Measurements from ENCODE around the gene KIF12. TPM values are rescaled to one million over a fixed set of nuclear protein-coding genes. Genes with fewer than 3 reads are reported as not detected.

Gene KIF12
- total RNA-seq, 1 experiment from 2014 or later = 6.3 TPM

DNA sequence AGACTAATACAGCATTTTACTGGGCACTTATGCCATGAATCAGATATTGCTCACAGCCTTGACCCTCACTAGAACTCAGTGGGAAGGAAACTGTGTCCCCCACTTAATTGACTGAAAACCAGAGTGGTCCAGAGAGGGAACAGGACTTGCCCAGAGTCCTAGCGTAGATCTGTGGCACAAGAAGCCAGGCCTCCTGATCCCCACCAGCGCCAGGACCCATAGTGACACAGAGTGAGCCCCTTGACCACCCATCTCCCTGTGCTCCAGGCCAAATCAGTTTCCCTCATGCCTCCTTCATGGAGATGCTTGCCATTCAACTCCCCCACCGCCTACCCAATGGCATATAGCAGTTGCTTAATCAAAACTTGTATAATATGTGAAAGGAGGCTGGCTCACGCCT is 8.3 kb downstream of the KIF12 start:
- Histone ChIP-seq H3K9ac (ENCODE audit: low read length) (no peak overlapping the region), H3K9me3 (ENCODE audit: low read length) (no peaks in the 10 kb centered on the region), H3K4me2 (ENCODE audit: low read length) (no peak overlapping the region), H4K20me1 (ENCODE audit: low read length) (no peaks in the 10 kb centered on the region), H3K27ac (ENCODE audit: low read length) (no peak overlapping the region), H3K27me3 (ENCODE audit: low read length) (no peaks in the 10 kb centered on the region), H3K36me3 (ENCODE audit: low read depth, low read length) (no peaks in the 10 kb centered on the region), H3K9me2 (replicated peaks; ENCODE audit: low read length) (no peaks in the 10 kb centered on the region), H3K4me1 (ENCODE audit: insufficient read depth, low read length) (no peaks in the 10 kb centered on the region; the same call in 1 of the 2 replicates), H3F3A (ENCODE audit: low read length, unreplicated experiment) (no peaks in the 10 kb centered on the region), H3K79me2 (ENCODE audit: low read length) (no peaks in the 10 kb centered on the region), H2AFZ (ENCODE audit: low read length) (no peak overlapping the region), H3K4me3 (ENCODE audit: low read length) (no peak overlapping the region)
- TF ChIP-seq EZH2phosphoT487 (IDR thresholded peaks at IDR 0.05; ENCODE audit: borderline replicate concordance, low read length) (no peak), EZH2 (IDR thresholded peaks at IDR 0.05; ENCODE audit: low read length, unreplicated experiment) (no peak)
- TF ChIP-seq, protein P1, sequence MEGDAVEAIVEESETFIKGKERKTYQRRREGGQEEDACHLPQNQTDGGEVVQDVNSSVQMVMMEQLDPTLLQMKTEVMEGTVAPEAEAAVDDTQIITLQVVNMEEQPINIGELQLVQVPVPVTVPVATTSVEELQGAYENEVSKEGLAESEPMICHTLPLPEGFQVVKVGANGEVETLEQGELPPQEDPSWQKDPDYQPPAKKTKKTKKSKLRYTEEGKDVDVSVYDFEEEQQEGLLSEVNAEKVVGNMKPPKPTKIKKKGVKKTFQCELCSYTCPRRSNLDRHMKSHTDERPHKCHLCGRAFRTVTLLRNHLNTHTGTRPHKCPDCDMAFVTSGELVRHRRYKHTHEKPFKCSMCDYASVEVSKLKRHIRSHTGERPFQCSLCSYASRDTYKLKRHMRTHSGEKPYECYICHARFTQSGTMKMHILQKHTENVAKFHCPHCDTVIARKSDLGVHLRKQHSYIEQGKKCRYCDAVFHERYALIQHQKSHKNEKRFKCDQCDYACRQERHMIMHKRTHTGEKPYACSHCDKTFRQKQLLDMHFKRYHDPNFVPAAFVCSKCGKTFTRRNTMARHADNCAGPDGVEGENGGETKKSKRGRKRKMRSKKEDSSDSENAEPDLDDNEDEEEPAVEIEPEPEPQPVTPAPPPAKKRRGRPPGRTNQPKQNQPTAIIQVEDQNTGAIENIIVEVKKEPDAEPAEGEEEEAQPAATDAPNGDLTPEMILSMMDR (conservative IDR thresholded peaks at IDR 0.05; ENCODE audit: low read depth, low read length) = no peak
- CTCF ChIA-PET = no interaction called here
- intact Hi-C loops (cut with micrococcal nuclease) = no loop called here
- ATAC-seq (no peak), DNase-seq (no peak)
- POLR2A ChIA-PET (ENCODE audit: unreplicated experiment) = no interaction called here
- BruUV-seq (replicated peaks) = no TSS peak

DNA sequence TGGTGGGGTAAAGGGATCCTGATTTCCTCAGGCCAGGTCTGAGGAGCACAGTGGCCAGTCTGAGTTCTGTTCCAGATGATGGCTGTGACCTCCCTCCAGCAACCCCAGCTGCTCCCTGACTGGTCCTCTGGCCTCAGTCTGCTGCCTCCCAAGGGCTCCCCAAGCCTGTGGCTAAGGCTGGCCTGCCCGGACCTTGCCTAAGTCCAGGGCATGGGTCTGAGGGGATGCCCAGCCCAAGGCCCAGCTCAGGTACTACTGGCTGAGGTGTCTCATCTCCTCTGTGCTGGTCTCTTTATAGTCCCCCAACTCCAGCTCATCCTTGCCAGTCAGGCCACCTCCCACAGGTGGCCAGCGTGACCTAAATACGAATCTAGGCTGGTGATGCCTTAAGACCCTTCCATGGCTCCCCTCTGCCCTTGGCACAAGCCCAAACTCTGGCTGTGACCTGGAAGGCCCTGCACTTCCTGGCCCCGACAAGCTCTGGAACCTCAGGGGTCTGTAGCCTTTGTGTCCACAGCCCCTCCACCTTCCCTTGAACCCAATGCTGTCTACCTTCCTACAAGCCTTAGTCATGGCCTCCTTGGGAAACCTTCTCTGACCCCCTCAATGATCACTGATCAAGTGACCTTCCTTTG is 9.8 kb downstream of the KIF12 start:
- intact Hi-C loops (cut with micrococcal nuclease) = no loop called here

More for the DNA sequence above, 9.8 kb downstream of the KIF12 start:
- no peak overlapping the region for H3K9ac ChIP-seq (ENCODE audit: low read length)
- BruUV-seq (replicated peaks) = no TSS peak
- no peaks in the 10 kb centered on the region for H3K27me3 ChIP-seq (ENCODE audit: low read length)
- ChIA-PET CTCF (no interaction called here), POLR2A (ENCODE audit: unreplicated experiment) (no interaction called here)
- TF ChIP-seq, protein P1 (conservative IDR thresholded peaks at IDR 0.05; ENCODE audit: low read depth, low read length) = no peak
- TF ChIP-seq EZH2 (IDR thresholded peaks at IDR 0.05; ENCODE audit: low read length, unreplicated experiment) (no peak), EZH2phosphoT487 (IDR thresholded peaks at IDR 0.05; ENCODE audit: borderline replicate concordance, low read length) (no peak)
- H3K9me2 ChIP-seq (replicated peaks; ENCODE audit: low read length) = no peaks in the 10 kb centered on the region
- H4K20me1 ChIP-seq (ENCODE audit: low read length) = no peaks in the 10 kb centered on the region
- H3K36me3 ChIP-seq (ENCODE audit: low read depth, low read length) = no peaks in the 10 kb centered on the region
- H3K4me1 ChIP-seq (ENCODE audit: insufficient read depth, low read length) = no peaks in the 10 kb centered on the region; the same call in 1 of the 2 replicates
- no peak overlapping the region for H2AFZ ChIP-seq (ENCODE audit: low read length)
- no peak overlapping the region for H3K4me3 ChIP-seq (ENCODE audit: low read length)
- DNase-seq (no peak), ATAC-seq (no peak)
- H3K4me2 ChIP-seq (ENCODE audit: low read length) = no peak overlapping the region
- H3K79me2 ChIP-seq (ENCODE audit: low read length) = no peaks in the 10 kb centered on the region
- H3K9me3 ChIP-seq (ENCODE audit: low read length) = no peaks in the 10 kb centered on the region
- no peak overlapping the region for H3K27ac ChIP-seq (ENCODE audit: low read length)
- H3F3A ChIP-seq (ENCODE audit: low read length, unreplicated experiment) = no peaks in the 10 kb centered on the region

All from PC-3 (cell line).